NCI-H345 treated with DMSO at 0.1 percent for 48 hours (cell line): ENCODE data around the gene LMX1B.

ENCODE experiments used
- DNase-seq: peaks from one replicate; lab custom pipeline; 2025; ENCODE audit not compliant: unreplicated experiment; lab: John Stamatoyannopoulos, UW

LMX1B gene

GRCh38 chr9:126734877-126735276 is 121.1 kb downstream of the LMX1B start:
- no peak for DNase-seq

DNA sequence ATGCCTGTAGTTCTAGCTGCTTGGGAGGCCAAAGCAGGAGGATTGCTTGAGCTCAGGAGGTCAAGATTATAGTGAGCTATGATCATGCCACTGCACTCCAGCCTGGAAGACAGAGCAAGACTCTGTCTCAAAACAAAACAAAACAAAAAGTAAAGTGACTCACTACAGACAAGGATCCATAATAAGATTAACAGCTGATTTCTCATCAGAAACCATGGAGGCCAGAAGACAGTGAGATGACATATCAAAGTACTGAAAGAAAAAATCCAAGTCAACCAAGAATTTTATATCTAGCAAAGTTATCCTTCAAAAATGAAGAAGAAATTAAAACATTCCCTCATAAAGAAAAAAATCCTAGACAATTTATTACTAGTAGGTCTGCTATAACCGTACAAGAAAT is 121.8 kb downstream of the LMX1B start:
- no peak for DNase-seq

- no peak for DNase-seq
Observed at GRCh38 chr9:126738553-126738952, 124.8 kb downstream of the LMX1B start.

DNA sequence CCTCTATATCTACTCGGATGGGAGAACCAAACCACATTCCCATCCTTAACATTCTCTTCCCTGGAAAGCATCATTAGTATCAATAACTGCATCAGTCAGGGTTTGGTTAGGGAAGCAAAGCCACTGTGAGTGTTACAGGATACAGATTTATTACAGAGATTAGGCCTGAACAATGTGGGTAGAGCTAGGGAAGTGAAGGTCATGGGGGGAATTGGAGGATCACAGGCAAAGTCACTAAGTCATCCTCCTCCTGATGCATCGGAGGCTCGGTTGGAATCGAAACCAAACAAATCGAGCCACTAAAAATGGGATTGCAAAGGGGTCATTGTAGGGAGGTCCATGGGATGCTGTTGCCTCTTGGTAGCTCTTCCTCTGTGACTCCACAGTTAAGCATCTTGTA is 129.3 kb downstream of the LMX1B start:
- no peak for DNase-seq

DNA sequence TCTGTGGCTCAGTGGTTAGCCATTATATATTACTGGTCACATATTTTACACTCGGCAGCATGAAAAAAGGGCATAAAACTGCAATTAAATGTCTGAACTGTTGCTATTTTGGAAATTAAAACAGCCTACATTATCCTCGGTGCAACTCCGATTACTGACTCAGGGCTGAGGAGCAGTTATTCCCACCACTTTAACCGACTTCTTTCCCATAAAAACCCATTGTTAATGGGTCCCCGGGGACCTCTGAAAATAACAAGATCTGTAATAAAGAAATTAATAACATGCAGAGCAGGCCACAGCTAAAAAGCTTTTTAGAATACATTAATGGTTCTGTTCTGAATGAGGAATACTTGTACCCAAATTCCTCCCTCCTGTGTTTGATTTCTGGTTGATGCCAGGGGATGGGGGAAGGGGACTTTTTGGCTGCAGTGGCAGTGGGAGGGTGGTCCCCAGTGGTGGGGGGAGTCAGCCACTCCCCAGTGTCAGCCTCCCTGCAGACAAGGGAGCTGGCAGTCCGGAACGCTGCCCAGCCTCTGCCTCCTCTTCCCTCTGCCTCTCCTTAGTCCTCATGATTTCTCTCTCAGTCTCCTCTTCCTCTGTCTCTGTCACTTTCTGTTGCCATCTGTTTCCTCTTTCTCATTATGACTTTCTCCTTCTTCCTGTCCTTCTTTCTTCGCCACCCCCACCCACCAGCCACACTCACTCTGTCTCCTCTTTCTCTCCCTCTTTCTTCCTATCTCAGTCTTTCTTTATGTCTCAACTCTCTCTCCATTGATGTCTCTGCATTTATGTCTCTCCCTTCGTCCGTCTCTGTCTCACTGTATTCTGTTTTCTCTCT is 132.1 kb downstream of the LMX1B start:
- DNase-seq: no peak
